Fibroblast of the aortic adventitia (primary cell): ENCODE measurements around the gene BEAN1. TPM values are rescaled to one million over a fixed set of nuclear protein-coding genes. Genes with fewer than 3 reads are reported as not detected.
A peak's percentile ranks its signal among the peaks of the same experiment; 100 is the strongest.

Source experiments
- DNase-seq: peaks from one replicate; pipeline ENCODE4 v3.0.0-alpha.2; 2010; ENCODE audit warnings: low read depth
- H3K4me3 ChIP-seq: 2 replicates; pipeline ENCODE4 v1.5.1; 2011; ENCODE audit warnings: low read depth, mild to moderate bottlenecking, control low read depth, low read length, moderate library complexity
- CTCF ChIP-seq: IDR thresholded peaks from 2 replicates; pipeline ENCODE4 v1.5.1; 2011; ENCODE audit warnings: mild to moderate bottlenecking, low read length, control low read depth, inconsistent platforms; ENCODE audit not compliant: insufficient read depth
- total RNA-seq: library from RNA; depleted of rRNA; stranded (reverse); fragments of >200 nt; gene quantifications from 2 replicates; pipeline ENCODE4 v1.2.3, GENCODE V29; 2012; ENCODE audit warnings: low replicate concordance

Gene BEAN1
- total RNA-seq, 1 donor: 0.09 TPM

GRCh38 chr16:66515596-66516508 lies 88.8 kb downstream of the BEAN1 start:
- no peak overlapping the region for H3K4me3 ChIP-seq
- peak; percentile 56 for TF ChIP-seq CTCF
- peak; percentile 77 for DNase-seq

GRCh38 chr16:66516509-66516807 lies 89.4 kb downstream of the BEAN1 start:
- H3K4me3 ChIP-seq: no peak overlapping the region
- no peak for TF ChIP-seq CTCF
- no peak for DNase-seq

- DNase-seq: peak; percentile 99
- TF ChIP-seq CTCF: no peak
- H3K4me3 ChIP-seq: peak overlapping the region; percentile 14
Observed at GRCh38 chr16:66516808-66517585, 89.9 kb downstream of the BEAN1 start.

GRCh38 chr16:66517586-66518263 lies 90.6 kb downstream of the BEAN1 start:
- no peak for TF ChIP-seq CTCF
- no peak for DNase-seq
- H3K4me3 ChIP-seq: no peak overlapping the region

- no peak overlapping the region for H3K4me3 ChIP-seq
- no peak for TF ChIP-seq CTCF
- DNase-seq: no peak
Observed at GRCh38 chr16:66519482-66520373, 92.6 kb downstream of the BEAN1 start.
